Renal cortical epithelial cell (primary cell): ENCODE data around the gene CBX7. TPM values are rescaled to one million over a fixed set of nuclear protein-coding genes. Genes with fewer than 3 reads are reported as not detected.

Experiments
- DNase-seq: peaks from one replicate; pipeline ENCODE4 v3.0.0-alpha.2; 2011; ENCODE audit warnings: low read depth
- total RNA-seq: library from RNA; depleted of rRNA; stranded (reverse); fragments of >200 nt; gene quantifications from 2 replicates; pipeline ENCODE4 v1.2.3, GENCODE V29; 2014

The CBX7 gene
- total RNA-seq = 1.7 and 5.7 TPM in 2 replicates

- DNase-seq = peak; percentile 47
Measured at GRCh38 chr22:39152511-39153219, at the start of gene CBX7. CBX7 (minus strand) TSS chr22:39152680; CDS start chr22:39152444, 236 bp downstream.

GRCh38 chr22:39197578-39197977, 45.1 kb upstream of the CBX7 start:
- no peak for DNase-seq

- DNase-seq = no peak
Measured at GRCh38 chr22:39194098-39194497, 41.6 kb upstream of the CBX7 start.

- no peak for DNase-seq
Measured at GRCh38 chr22:39188809-39189208, 36.3 kb upstream of the CBX7 start.

- DNase-seq = no peak
Measured at GRCh38 chr22:39185601-39186012, 33.1 kb upstream of the CBX7 start.

GRCh38 chr22:39184586-39185577, 32.4 kb upstream of the CBX7 start:
- no peak for DNase-seq

GRCh38 chr22:39183991-39184585, 31.6 kb upstream of the CBX7 start:
- DNase-seq = peak; percentile 65

- no peak for DNase-seq
Measured at GRCh38 chr22:39182478-39183030, 30.1 kb upstream of the CBX7 start.

- DNase-seq = no peak
Measured at GRCh38 chr22:39181778-39182177, 29.3 kb upstream of the CBX7 start.

- DNase-seq = no peak
Measured at GRCh38 chr22:39181356-39181755, 28.9 kb upstream of the CBX7 start.

- no peak for DNase-seq
Measured at GRCh38 chr22:39179841-39180335, 27.4 kb upstream of the CBX7 start.

GRCh38 chr22:39179401-39179827, 26.9 kb upstream of the CBX7 start:
- DNase-seq = no peak

GRCh38 chr22:39178206-39179111, 26.0 kb upstream of the CBX7 start:
- DNase-seq = no peak

GRCh38 chr22:39177791-39178190, 25.3 kb upstream of the CBX7 start:
- DNase-seq = no peak

GRCh38 chr22:39177456-39177775, 24.9 kb upstream of the CBX7 start:
- no peak for DNase-seq

GRCh38 chr22:39176714-39177455, 24.4 kb upstream of the CBX7 start:
- DNase-seq = no peak

- DNase-seq = peak; percentile 70
Measured at GRCh38 chr22:39176143-39176713, 23.7 kb upstream of the CBX7 start.

- DNase-seq = no peak
Measured at GRCh38 chr22:39175353-39176142, 23.1 kb upstream of the CBX7 start.
